HepG2 (cell line): ENCODE data around the gene INO80C. TPM values are rescaled to one million over a fixed set of nuclear protein-coding genes. Genes with fewer than 3 reads are reported as not detected.

ENCODE experiments used
- ATAC-seq: fragments of 200-7000 bp; cut with Tn5 transposase; 3 replicates; pipeline ENCODE4 v1.9.1; 2020; ENCODE audit warnings: mild to moderate bottlenecking, moderate library complexity
- BruUV-seq: library from RNA; stranded (reverse); fragments of 400-500 nt; replicated peaks from 2 replicates; lab custom pipeline; 2021; lab: Mats Ljungman, UMichigan
- CTCF ChIA-PET: fragments of 300-600 bp; formaldehyde crosslinking; extraction: SDS; loops from one replicate; lab custom pipeline; 2021; ENCODE audit warnings: low total read pairs, inconsistent platforms, low intra/inter-chr PET ratio; lab: Yijun Ruan, JAX
- POLR2A ChIA-PET: fragments of 350-600 bp; sonication (Branson Sonifier 250); formaldehyde crosslinking; loops from one replicate; lab custom pipeline; 2020; ENCODE audit warnings: antibody characterized with exemption, inconsistent platforms; lab: Yijun Ruan, JAX
- DNase-seq: peaks from one replicate; pipeline ENCODE4 v3.0.0-alpha.2; 2015; ENCODE audit warnings: low spot score
- FAIRE-seq: peaks from 3 replicates; lab custom pipeline; 2011; peaks lifted over from hg19 to GRCh38; lab: Jason Lieb, UNC
- H2AFZ ChIP-seq: one replicate; pipeline ENCODE4 v1.6.1; 2011; ENCODE audit warnings: low read length, inconsistent platforms
- H3K27ac ChIP-seq: fragments of 300-600 bp; 3 replicates; pipeline ENCODE4 v1.8.0; 2011; ENCODE audit warnings: mixed run types, mild to moderate bottlenecking, mixed read lengths, low read length, inconsistent platforms; ENCODE audit not compliant: insufficient read depth; ENCODE audit errors: extremely low read length
- H3K27me3 ChIP-seq, 2 experiments: fragments of 200-600 bp in 1 of 2; 2 replicates in 1 of 2; 3 replicates in 1 of 2; pipeline versions ENCODE4 v1.6.0 to v1.8.0; 2011; ENCODE audit warnings: low read length in 2 of 2, mild to moderate bottlenecking in 2 of 2, moderate library complexity in 2 of 2, inconsistent platforms in 1 of 2; ENCODE audit not compliant: insufficient read depth in 2 of 2, control insufficient read depth in 1 of 2
- H3K36me3 ChIP-seq, 2 experiments: fragments of 200-600 bp in 1 of 2; replicated peaks in 1 of 2; 2 replicates in 1 of 2; 3 replicates in 1 of 2; pipeline versions ENCODE4 v1.5.1 to v1.8.0; 2011; ENCODE audit warnings: low read length in 2 of 2, inconsistent platforms in 1 of 2; ENCODE audit not compliant: insufficient read depth in 2 of 2, control insufficient read depth in 1 of 2
- H3K4me1 ChIP-seq: 2 replicates; pipeline ENCODE4 v1.5.1; 2012; ENCODE audit warnings: low read length, inconsistent platforms; ENCODE audit not compliant: insufficient read depth
- H3K4me2 ChIP-seq: 2 replicates; pipeline ENCODE4 v1.6.0; 2011; ENCODE audit warnings: low read depth, low read length, inconsistent platforms
- H3K4me3 ChIP-seq, 3 experiments: fragments of 200-600 bp in 1 of 3; sonication (generic), shearing (Covaris generic) in 1 of 3; replicated peaks in 1 of 3; 2 replicates each; pipeline ENCODE4 v1.5.1; 2011 to 2016; ENCODE audit warnings: low read length in 3 of 3, inconsistent platforms in 2 of 3, low read depth in 2 of 3, mild to moderate bottlenecking in 2 of 3, control low read depth in 1 of 3, mixed read lengths in 1 of 3; ENCODE audit not compliant: insufficient read depth in 1 of 3
- H3K79me2 ChIP-seq: one replicate; pipeline ENCODE4 v1.6.1; 2011; ENCODE audit warnings: low read length, inconsistent platforms; ENCODE audit not compliant: insufficient read depth
- H3K9ac ChIP-seq: 2 replicates; pipeline ENCODE4 v1.6.0; 2011; ENCODE audit warnings: mild to moderate bottlenecking, low read depth, low read length, inconsistent platforms; ENCODE audit not compliant: insufficient read depth
- H3K9me3 ChIP-seq: 2 replicates; pipeline ENCODE4 v1.5.1; 2012; ENCODE audit warnings: mild to moderate bottlenecking, low read length
- H4K20me1 ChIP-seq: 2 replicates; pipeline ENCODE4 v1.6.0; 2011; ENCODE audit warnings: inconsistent platforms, mild to moderate bottlenecking, low read length, moderate library complexity; ENCODE audit not compliant: insufficient read depth
- CENPT ChIP-seq: sonication (generic); formaldehyde crosslinking; IDR thresholded peaks from 2 replicates; pipeline ENCODE4 v1.8.0; 2022; ENCODE audit warnings: low read depth, mild to moderate bottlenecking, moderate library complexity, missing genetic modification reagents
- GATA4 ChIP-seq: sonication (generic); IDR thresholded peaks from 2 replicates; pipeline ENCODE4 v1.6.1; 2016; ENCODE audit warnings: antibody characterized with exemption, low read depth, borderline replicate concordance
- GLI4 ChIP-seq: sonication (generic); formaldehyde crosslinking; IDR thresholded peaks from 2 replicates; pipeline ENCODE4 v1.5.1; 2020; ENCODE audit warnings: missing genetic modification reagents, mild to moderate bottlenecking, moderate library complexity, borderline replicate concordance
- KDM5A ChIP-seq: fragments of 200-600 bp; sonication (generic); IDR thresholded peaks from 2 replicates; pipeline ENCODE4 v1.7.0; 2018; ENCODE audit warnings: antibody characterized with exemption, mild to moderate bottlenecking, low read length, borderline replicate concordance
- MYC ChIP-seq: sonication (generic); formaldehyde crosslinking; IDR thresholded peaks from 2 replicates; pipeline ENCODE4 v1.9.0; 2021; ENCODE audit warnings: missing genetic modification reagents, borderline replicate concordance
- RBM22 ChIP-seq: fragments of 200-400 bp; formaldehyde crosslinking; optimal IDR thresholded peaks from 2 replicates; pipeline ENCODE3; 2017; ENCODE audit warnings: mild to moderate bottlenecking, low read length, moderate library complexity
- ZFP62 ChIP-seq: sonication (generic); formaldehyde crosslinking; IDR thresholded peaks from 2 replicates; pipeline ENCODE4 v1.4.0; 2020; ENCODE audit warnings: missing genetic modification reagents
- ZNF180 ChIP-seq: sonication (generic); formaldehyde crosslinking; IDR thresholded peaks from 2 replicates; pipeline ENCODE4 v1.4.0; 2020; ENCODE audit warnings: low read depth, missing genetic modification reagents, borderline replicate concordance
- ZNF225 ChIP-seq: sonication (generic); formaldehyde crosslinking; IDR thresholded peaks from 2 replicates; pipeline ENCODE4 v1.4.0; 2020; ENCODE audit warnings: mild to moderate bottlenecking, missing genetic modification reagents
- ZNF563 ChIP-seq: sonication (generic); formaldehyde crosslinking; IDR thresholded peaks from 2 replicates; pipeline ENCODE4 v1.8.0; 2022; ENCODE audit warnings: mild to moderate bottlenecking, moderate library complexity, missing genetic modification reagents
- WGBS: methylation state at CpG from one replicate; pipeline ENCODE4 v1.1.6; 2017; ENCODE audit warnings: low lambda C conversion rate; 5-methylcytosine and 5-hydroxymethylcytosine counted together
- in situ Hi-C: cut with HindIII; loops from 2 replicates; pipeline ENCODE4 v1.10.0; 2017; ENCODE audit warnings: low pct_unique_long_range_greater_than_20kb; ENCODE audit not compliant: extremely low pct_ligation_motif_present
- intact Hi-C: fragments of 100-400 bp; cut with micrococcal nuclease; formaldehyde crosslinking; loops from one replicate; pipeline ENCODE4 v1.10.0; 2022; ENCODE audit not compliant: unreplicated experiment
- polyA plus RNA-seq, 8 experiments: library from polyadenylated mRNA; depleted of rRNA in 3 of 8; stranded (reverse) in 7 of 8; unstranded in 1 of 8; fragments of >200 nt; fragmentation: Illumina TruSeq in 4 of 8; extraction: Trizol in 4 of 8; gene quantifications; 2 replicates each; pipeline versions ENCODE4 v1.2.1 to v1.2.3, GENCODE V29; 2011 to 2016; ENCODE audit warnings: low read depth in 4 of 8, missing spikeins in 1 of 8, mixed read lengths in 1 of 8; ENCODE audit not compliant: insufficient read depth in 1 of 8
- total RNA-seq, 5 experiments: library from RNA; depleted of rRNA; stranded (reverse); fragments of >200 nt; fragmentation: Illumina TruSeq; extraction: Trizol; gene quantifications; 2 replicates each; pipeline ENCODE4 v1.2.3, GENCODE V29; 2016; ENCODE audit warnings: low read depth in 1 of 5
- TF ChIP-seq, protein P1 (sequence below): sonication (generic); formaldehyde crosslinking; IDR thresholded peaks from 2 replicates; pipeline ENCODE4 v1.5.1; 2020; ENCODE audit warnings: missing genetic modification reagents, mild to moderate bottlenecking, borderline replicate concordance
- TF ChIP-seq, protein P2 (sequence below): sonication (generic); formaldehyde crosslinking; IDR thresholded peaks from 2 replicates; pipeline ENCODE4 v1.4.0; 2020; ENCODE audit warnings: missing genetic modification reagents
- TF ChIP-seq, protein P3 (sequence below): sonication (generic); formaldehyde crosslinking; IDR thresholded peaks from 2 replicates; pipeline ENCODE4 v1.4.0; 2020; ENCODE audit warnings: mild to moderate bottlenecking, missing genetic modification reagents
- TF ChIP-seq, protein P4 (sequence below): sonication (generic); formaldehyde crosslinking; IDR thresholded peaks from 2 replicates; pipeline ENCODE4 v1.8.0; 2022; ENCODE audit warnings: mild to moderate bottlenecking, missing genetic modification reagents, moderate library complexity

The INO80C gene
- total and polyA plus RNA-seq, 2 of the 13 experiments (the other 11 are each of a cell fraction or from before 2014, with no cell fraction given) = 8.2 to 15.4 TPM

DNA sequence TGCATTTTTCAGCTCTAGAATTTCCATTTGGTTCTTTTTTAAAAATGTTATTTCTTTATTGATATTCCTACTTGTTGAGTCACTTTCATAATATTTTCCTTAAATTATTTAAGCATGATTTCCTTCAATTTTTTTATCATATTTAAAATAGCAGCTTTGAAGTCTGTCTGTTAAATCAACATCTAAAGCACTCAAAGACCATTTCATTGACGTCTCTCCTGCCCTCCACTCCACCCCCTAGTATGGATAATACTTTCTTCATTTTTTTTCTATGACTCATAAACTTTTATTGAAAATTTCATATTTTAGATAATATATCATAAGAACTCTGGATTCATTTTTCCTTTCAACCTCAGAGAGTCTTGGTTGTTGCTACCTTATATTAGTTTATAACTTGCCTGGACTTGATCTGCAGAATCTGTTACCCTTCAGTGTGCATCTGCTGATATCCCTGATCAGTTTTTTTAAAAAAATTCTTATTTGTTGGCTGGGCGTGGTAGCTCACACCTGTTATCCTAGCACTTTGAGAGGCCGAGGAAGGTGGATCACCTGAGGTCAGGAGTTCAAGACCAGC lies 61.6 kb downstream of the INO80C start:
- TF ChIP-seq, protein P1, sequence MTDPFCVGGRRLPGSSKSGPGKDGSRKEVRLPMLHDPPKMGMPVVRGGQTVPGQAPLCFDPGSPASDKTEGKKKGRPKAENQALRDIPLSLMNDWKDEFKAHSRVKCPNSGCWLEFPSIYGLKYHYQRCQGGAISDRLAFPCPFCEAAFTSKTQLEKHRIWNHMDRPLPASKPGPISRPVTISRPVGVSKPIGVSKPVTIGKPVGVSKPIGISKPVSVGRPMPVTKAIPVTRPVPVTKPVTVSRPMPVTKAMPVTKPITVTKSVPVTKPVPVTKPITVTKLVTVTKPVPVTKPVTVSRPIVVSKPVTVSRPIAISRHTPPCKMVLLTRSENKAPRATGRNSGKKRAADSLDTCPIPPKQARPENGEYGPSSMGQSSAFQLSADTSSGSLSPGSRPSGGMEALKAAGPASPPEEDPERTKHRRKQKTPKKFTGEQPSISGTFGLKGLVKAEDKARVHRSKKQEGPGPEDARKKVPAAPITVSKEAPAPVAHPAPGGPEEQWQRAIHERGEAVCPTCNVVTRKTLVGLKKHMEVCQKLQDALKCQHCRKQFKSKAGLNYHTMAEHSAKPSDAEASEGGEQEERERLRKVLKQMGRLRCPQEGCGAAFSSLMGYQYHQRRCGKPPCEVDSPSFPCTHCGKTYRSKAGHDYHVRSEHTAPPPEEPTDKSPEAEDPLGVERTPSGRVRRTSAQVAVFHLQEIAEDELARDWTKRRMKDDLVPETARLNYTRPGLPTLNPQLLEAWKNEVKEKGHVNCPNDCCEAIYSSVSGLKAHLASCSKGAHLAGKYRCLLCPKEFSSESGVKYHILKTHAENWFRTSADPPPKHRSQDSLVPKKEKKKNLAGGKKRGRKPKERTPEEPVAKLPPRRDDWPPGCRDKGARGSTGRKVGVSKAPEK = no peak
- TF ChIP-seq ZFP62 (CRISPR knock-in tag) (no peak), GLI4 (CRISPR knock-in tag) (no peak)
- Histone ChIP-seq H3K27me3 (no peaks in the 10 kb centered on the region; a peak in 2 of 5 replicates), H3K27ac (no peak overlapping the region), H3K4me3 (no peak overlapping the region), H3K9ac (no peak overlapping the region), H3K36me3 (no peaks in the 10 kb centered on the region), H3K79me2 (no peaks in the 10 kb centered on the region), H2AFZ (no peak overlapping the region), H3K4me2 (no peak overlapping the region), H3K9me3 (no peaks in the 10 kb centered on the region), H3K4me1 (no peaks in the 10 kb centered on the region), H4K20me1 (no peaks in the 10 kb centered on the region)
- BruUV-seq = no TSS peak
- no peak for DNase-seq
- 9% methylated on average over 3 of the region's 3 CpGs for WGBS
- no peak for FAIRE-seq
- ChIA-PET CTCF (no interaction called here), POLR2A (no interaction called here)
- ATAC-seq = no peak
- in situ Hi-C loops (no loop called here), intact Hi-C loops (no loop called here)

DNA sequence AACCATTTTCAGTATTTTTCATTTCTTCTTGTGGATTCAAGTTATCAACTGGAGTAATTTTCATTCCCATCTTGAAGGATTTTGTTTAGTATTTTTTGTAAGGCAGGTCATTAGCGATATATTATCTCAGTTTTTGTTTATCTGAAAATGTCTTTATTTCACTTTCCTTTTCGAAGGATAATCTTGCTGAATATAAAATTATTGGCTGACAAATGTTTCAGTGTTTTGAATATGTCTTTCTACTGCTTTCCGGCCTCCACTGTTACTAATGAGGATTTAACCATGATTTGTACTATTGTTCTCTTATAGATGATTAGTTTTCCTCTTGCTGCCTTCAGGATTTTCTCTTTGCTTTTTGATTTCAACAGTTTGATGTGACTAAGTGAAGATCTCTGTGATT lies 62.4 kb downstream of the INO80C start:
- Histone ChIP-seq H4K20me1 (no peaks in the 10 kb centered on the region), H3K27ac (no peak overlapping the region), H3K4me3 (no peak overlapping the region), H3K79me2 (no peaks in the 10 kb centered on the region), H3K27me3 (no peaks in the 10 kb centered on the region; a peak in 2 of 5 replicates), H3K4me1 (no peaks in the 10 kb centered on the region), H3K9ac (no peak overlapping the region), H3K4me2 (no peak overlapping the region), H2AFZ (no peak overlapping the region), H3K9me3 (no peaks in the 10 kb centered on the region), H3K36me3 (no peaks in the 10 kb centered on the region)
- no TSS peak for BruUV-seq
- 65% methylated on average over 3 of the region's 3 CpGs for WGBS
- ChIA-PET CTCF (no interaction called here), POLR2A (no interaction called here)
- intact Hi-C loops (no loop called here), in situ Hi-C loops (no loop called here)
- no peak for ATAC-seq
- TF ChIP-seq, protein P2, sequence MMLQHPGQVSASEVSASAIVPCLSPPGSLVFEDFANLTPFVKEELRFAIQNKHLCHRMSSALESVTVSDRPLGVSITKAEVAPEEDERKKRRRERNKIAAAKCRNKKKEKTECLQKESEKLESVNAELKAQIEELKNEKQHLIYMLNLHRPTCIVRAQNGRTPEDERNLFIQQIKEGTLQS = no peak
- TF ChIP-seq ZNF563 (CRISPR knock-in tag) (no peak), CENPT (CRISPR knock-in tag) (no peak), ZNF180 (no peak), KDM5A (no peak), MYC (CRISPR knock-in tag) (no peak), RBM22 (no peak), ZNF225 (CRISPR knock-in tag) (no peak), GATA4 (no peak)
- TF ChIP-seq, protein P3, sequence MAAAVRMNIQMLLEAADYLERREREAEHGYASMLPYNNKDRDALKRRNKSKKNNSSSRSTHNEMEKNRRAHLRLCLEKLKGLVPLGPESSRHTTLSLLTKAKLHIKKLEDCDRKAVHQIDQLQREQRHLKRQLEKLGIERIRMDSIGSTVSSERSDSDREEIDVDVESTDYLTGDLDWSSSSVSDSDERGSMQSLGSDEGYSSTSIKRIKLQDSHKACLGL (CRISPR knock-in tag) = no peak
- TF ChIP-seq, protein P4, sequence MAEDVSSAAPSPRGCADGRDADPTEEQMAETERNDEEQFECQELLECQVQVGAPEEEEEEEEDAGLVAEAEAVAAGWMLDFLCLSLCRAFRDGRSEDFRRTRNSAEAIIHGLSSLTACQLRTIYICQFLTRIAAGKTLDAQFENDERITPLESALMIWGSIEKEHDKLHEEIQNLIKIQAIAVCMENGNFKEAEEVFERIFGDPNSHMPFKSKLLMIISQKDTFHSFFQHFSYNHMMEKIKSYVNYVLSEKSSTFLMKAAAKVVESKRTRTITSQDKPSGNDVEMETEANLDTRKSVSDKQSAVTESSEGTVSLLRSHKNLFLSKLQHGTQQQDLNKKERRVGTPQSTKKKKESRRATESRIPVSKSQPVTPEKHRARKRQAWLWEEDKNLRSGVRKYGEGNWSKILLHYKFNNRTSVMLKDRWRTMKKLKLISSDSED (CRISPR knock-in tag) = no peak
- DNase-seq = no peak
- no peak for FAIRE-seq
